Activated T-helper 2 cell treated with anti-CD3 and anti-CD28 coated beads, Interferon-gamma antibody, Interleukin-2, Interleukin-4, amounts not matched to agents 10 μg/mL and 5 μg/mL and 100 μg/mL, durations not matched to agents 14 hours and 24 hours and 36 hours (primary cell): ENCODE results near the gene RFC1. TPM values are rescaled to one million over a fixed set of nuclear protein-coding genes. Genes with fewer than 3 reads are reported as not detected.
"Not testable (repeated sequence)": the region's sequence is repeated elsewhere in the genome, so short reads cannot be mapped to it uniquely, and the experiment has no call there.

Source experiments
- DNase-seq: peaks from one replicate; pipeline ENCODE4 v3.0.0; 2021; ENCODE audit warnings: low spot score
- H3K27ac Mint-ChIP-seq: one replicate; pipeline ENCODE4 v1.8.0; 2021; ENCODE audit warnings: mixed read lengths
- H3K27me3 Mint-ChIP-seq: one replicate; pipeline ENCODE4 v1.8.0; 2021; ENCODE audit warnings: low read depth, mixed read lengths
- H3K36me3 Mint-ChIP-seq: one replicate; pipeline ENCODE4 v1.8.0; 2021; ENCODE audit warnings: low read depth, mixed read lengths
- H3K4me1 Mint-ChIP-seq: one replicate; pipeline ENCODE4 v1.8.0; 2021; ENCODE audit warnings: low read depth, mixed read lengths
- H3K4me3 Mint-ChIP-seq: one replicate; pipeline ENCODE4 v1.8.0; 2021; ENCODE audit warnings: low read depth, mild to moderate bottlenecking, moderate library complexity, mixed read lengths
- H3K9me3 Mint-ChIP-seq: one replicate; pipeline ENCODE4 v1.8.0; 2021; ENCODE audit warnings: mixed read lengths
- intact Hi-C: fragments of 100-400 bp; cut with micrococcal nuclease; formaldehyde crosslinking; loops from one replicate; pipeline ENCODE4 v1.15.1; 2023
- total RNA-seq: library from RNA; stranded (reverse); gene quantifications from 2 replicates; pipeline ENCODE4 v1.2.3, GENCODE V29; 2022

Gene RFC1, protein sequence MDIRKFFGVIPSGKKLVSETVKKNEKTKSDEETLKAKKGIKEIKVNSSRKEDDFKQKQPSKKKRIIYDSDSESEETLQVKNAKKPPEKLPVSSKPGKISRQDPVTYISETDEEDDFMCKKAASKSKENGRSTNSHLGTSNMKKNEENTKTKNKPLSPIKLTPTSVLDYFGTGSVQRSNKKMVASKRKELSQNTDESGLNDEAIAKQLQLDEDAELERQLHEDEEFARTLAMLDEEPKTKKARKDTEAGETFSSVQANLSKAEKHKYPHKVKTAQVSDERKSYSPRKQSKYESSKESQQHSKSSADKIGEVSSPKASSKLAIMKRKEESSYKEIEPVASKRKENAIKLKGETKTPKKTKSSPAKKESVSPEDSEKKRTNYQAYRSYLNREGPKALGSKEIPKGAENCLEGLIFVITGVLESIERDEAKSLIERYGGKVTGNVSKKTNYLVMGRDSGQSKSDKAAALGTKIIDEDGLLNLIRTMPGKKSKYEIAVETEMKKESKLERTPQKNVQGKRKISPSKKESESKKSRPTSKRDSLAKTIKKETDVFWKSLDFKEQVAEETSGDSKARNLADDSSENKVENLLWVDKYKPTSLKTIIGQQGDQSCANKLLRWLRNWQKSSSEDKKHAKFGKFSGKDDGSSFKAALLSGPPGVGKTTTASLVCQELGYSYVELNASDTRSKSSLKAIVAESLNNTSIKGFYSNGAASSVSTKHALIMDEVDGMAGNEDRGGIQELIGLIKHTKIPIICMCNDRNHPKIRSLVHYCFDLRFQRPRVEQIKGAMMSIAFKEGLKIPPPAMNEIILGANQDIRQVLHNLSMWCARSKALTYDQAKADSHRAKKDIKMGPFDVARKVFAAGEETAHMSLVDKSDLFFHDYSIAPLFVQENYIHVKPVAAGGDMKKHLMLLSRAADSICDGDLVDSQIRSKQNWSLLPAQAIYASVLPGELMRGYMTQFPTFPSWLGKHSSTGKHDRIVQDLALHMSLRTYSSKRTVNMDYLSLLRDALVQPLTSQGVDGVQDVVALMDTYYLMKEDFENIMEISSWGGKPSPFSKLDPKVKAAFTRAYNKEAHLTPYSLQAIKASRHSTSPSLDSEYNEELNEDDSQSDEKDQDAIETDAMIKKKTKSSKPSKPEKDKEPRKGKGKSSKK
- 56.6 and 64.7 TPM in 2 replicates for total RNA-seq

DNA sequence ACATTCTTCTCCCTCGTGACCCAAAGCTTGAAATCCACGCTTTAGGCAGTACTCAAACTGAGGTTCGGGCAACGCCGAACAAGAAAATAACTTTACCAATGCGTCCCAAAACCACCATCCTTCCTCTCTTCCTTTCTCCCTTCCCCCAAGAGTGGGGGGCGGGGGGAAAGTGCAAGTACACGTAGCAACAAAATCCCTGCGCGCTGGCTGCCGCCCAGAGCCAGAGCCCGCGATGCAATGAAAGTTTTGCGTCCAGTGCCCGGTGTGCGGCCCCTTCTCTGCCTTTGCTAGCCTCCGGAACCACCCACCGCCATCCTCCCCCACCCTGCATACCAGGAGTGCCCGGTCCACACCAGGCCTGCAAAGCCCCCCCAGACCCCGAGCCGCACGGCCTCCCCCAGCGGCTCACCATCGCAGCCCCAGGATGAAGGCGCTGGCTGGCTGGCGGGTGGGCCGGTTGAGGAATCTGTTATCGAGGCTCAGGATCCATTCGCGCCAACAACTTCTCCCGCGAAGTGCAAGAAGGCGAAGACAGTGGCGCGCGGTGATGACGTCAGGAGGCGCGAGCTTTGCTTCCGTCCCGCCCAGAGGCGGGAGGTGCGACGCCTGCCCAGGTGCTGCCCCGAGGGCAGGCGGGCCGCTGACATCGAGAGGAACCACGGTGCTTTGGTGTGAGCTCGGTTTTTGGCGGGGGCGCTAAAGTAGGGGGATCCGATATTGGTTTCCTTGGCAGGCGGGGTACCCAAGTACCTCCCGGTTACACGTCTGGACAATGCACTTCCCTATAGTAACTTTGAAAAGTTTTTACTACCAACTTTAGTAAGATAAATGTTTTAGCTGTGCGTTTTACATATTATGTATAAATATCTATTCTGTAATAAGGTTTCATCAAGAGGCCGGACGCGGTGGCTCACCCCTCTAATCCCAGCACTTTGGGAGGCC is at the start of gene RFC1:
Gene RFC1 (minus strand): TSS at position 533 of the 942 bp plus-strand sequence. CDS start 121 bp downstream, at position 412.
- Mint-ChIP-seq H3K27ac (peak within 1 kb of the TSS; percentile 86), H3K27me3 (peaks cover 1% of the 10 kb centered on the region), H3K4me3 (peak within 1 kb of the TSS; percentile 90), H3K36me3 (peaks cover 31% of the 10 kb centered on the region), H3K9me3 (peaks cover 15% of the 10 kb centered on the region), H3K4me1 (peaks cover 31% of the 10 kb centered on the region)
- peak; percentile 89 for DNase-seq
- intact Hi-C loops: loop anchor here (1.0 to 2.0 kb wide), 3 partner anchors 13 to 183 kb away; partner anchors contain the start of genes LIAS, RPL9 and WDR19

DNA sequence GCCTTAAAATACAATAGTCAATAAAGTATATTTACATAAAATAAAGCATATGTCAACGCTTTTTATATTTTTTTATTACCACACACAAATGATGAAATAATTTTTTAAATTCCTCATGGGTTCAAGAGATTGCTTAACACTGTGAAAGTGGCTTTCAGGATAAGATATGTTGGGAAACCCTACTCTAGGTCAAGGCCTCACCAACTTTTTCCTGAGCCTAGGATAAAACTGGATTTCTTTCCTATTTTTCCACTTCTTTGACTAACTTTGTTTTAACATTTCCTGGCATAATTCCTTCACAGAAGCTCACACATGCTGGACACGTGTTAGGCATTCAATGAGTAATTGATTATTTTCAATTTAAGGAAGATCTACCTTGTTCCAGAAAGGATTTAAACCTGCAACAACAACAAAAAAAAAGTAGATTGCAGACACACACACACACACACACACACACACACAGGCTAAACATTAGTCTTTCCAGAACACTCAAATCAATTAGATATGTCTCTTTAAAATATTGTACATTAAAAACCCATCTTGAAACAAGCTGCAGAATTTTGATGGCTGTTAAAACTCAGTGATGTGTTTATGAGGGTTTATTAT is 49.6 kb upstream of the RFC1 start:
- no peak for DNase-seq
- no peaks in the 10 kb centered on the region for H3K4me1 Mint-ChIP-seq
- intact Hi-C loops: no loop called here

DNA sequence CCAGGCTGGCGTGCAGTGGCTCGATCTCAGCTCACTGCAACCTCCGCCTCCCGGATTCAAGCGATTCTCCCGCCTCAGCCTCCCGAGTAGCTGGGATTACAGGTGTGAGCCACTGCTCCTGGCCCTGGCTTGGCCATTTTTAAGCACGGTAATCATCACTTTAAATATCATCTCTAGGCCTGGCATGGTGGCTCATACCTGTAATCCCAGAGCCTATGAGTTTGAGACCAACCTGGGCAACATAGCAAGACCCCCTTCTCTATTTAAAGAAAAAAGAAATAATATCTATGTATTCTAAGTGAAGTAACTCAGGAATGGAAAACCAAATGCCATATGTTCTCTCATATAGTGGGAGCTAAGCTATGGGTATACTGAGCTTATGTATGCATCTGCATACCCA is 45.4 kb upstream of the RFC1 start:
- H3K36me3 Mint-ChIP-seq, DNase-seq, H3K4me1 Mint-ChIP-seq, H3K27ac Mint-ChIP-seq, H3K4me3 Mint-ChIP-seq, H3K9me3 Mint-ChIP-seq, intact Hi-C loops, H3K27me3 Mint-ChIP-seq: not testable (repeated sequence)

More for the DNA sequence above, 49.6 kb upstream of the RFC1 start:
- Mint-ChIP-seq H3K4me3 (no peak overlapping the region), H3K27me3 (no peaks in the 10 kb centered on the region), H3K36me3 (no peaks in the 10 kb centered on the region), H3K27ac (no peak overlapping the region), H3K9me3 (no peaks in the 10 kb centered on the region)

DNA sequence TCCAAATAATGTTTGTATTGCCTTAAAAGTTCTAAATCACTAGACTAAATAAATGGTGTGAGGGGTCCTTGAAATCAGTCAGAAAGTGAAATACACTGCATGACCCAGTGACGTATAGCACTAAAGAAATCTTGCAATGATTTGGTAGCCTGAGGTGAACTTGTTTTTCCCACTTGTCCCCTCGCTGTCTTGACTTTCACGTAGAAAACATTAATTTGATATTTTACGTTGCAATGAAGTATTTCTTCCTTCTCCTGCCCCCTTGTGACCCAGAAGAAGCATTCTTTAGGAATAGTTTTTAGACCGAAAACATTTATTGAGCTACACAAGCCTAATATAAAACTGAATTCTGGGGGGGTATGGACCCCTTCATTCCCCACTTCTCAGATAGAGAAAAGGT is 44.3 kb upstream of the RFC1 start:
- Mint-ChIP-seq H3K27ac (no peak overlapping the region), H3K4me3 (no peak overlapping the region), H3K27me3 (peaks cover 6% of the 10 kb centered on the region), H3K36me3 (no peaks in the 10 kb centered on the region), H3K9me3 (no peaks in the 10 kb centered on the region), H3K4me1 (no peaks in the 10 kb centered on the region)
- no peak for DNase-seq
- intact Hi-C loops: no loop called here

DNA sequence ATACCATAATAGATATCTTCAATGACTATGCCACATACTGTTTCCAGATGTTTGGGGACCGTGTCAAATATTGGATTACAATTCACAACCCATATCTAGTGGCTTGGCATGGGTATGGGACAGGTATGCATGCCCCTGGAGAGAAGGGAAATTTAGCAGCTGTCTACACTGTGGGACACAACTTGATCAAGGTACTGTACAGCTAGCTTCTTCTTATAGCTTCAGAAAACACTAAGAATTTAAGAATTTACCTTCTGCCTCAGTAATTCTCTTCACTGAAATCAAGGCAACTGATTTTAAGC is 41.4 kb upstream of the RFC1 start:
- Mint-ChIP-seq H3K9me3 (no peaks in the 10 kb centered on the region), H3K4me3 (no peak overlapping the region), H3K4me1 (no peaks in the 10 kb centered on the region), H3K27ac (no peak overlapping the region), H3K27me3 (peaks cover 6% of the 10 kb centered on the region), H3K36me3 (no peaks in the 10 kb centered on the region)
- intact Hi-C loops: no loop called here
- DNase-seq: no peak

DNA sequence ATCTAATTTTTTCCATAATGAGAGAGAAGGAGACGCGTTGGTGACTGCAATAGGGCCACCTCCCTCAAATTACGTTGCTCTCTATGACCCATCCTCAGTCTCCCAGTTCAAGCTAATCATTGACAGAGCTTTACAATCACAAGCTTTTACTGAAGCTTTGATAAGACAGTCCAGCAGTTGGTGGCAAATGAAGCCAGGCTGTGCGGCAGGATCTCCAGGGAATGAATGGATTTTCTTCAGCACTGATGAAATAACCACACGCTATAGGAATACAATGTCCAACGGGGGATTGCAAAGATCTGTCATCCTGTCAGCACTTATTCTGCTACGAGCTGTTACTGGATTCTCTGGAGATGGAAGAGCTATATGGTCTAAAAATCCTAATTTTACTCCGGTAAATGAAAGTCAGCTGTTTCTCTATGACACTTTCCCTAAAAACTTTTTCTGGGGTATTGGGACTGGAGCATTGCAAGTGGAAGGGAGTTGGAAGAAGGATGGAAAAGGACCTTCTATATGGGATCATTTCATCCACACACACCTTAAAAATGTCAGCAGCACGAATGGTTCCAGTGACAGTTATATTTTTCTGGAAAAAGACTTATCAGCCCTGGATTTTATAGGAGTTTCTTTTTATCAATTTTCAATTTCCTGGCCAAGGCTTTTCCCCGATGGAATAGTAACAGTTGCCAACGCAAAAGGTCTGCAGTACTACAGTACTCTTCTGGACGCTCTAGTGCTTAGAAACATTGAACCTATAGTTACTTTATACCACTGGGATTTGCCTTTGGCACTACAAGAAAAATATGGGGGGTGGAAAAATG is 40.8 kb upstream of the RFC1 start, which contains the start of gene KLB:
Gene KLB (plus strand): TSS at position 168 of the 821 bp plus-strand sequence. CDS start 20 bp downstream, at position 188.
- Mint-ChIP-seq H3K4me1 (no peaks in the 10 kb centered on the region), H3K27me3 (peaks cover 6% of the 10 kb centered on the region), H3K36me3 (no peaks in the 10 kb centered on the region), H3K9me3 (no peaks in the 10 kb centered on the region), H3K27ac (no peak within 1 kb of the TSS), H3K4me3 (no peak within 1 kb of the TSS)
- no peak for DNase-seq
- intact Hi-C loops: no loop called here

DNA sequence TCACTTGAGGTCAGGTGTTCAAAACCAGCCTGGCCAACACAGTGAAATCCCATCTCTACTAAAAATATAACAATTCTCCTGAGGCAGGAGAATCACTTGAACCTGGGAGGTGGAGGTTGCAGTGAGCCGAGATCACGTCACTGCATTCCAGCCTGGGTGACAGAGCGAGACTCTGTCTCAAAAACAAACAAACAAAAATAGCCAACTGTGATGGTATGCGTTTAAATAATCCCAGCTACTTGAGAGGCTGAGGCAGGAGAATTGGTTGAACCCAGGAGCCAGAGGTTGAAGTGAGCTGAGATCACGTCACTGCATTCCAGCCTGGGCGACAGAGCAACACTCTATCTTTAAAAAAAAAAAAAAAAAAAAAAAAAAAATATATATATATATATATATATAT is 35.5 kb upstream of the RFC1 start:
- DNase-seq, intact Hi-C loops, H3K4me3 Mint-ChIP-seq, H3K4me1 Mint-ChIP-seq, H3K36me3 Mint-ChIP-seq, H3K9me3 Mint-ChIP-seq, H3K27me3 Mint-ChIP-seq, H3K27ac Mint-ChIP-seq: not testable (repeated sequence)

DNA sequence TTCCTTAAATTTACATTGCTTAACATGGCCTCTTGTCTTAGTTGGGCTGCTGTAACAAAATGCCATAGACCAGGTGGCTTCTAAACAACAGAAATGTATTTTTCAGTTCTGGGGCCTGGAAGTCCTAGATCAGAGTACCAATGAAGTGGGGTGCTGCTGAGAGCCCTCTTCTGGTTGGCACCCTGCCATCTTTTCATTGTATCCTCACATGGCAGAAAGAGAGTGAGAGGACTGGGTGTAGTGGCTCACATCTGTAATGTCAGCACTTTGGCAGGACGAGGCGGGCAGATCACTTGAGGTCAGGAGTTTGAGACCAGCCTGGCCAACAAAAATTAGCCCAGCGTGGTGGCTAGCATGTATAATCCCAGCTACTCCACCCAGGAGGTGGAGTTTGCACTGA is 28.5 kb upstream of the RFC1 start:
- no peaks in the 10 kb centered on the region for H3K36me3 Mint-ChIP-seq
- no peaks in the 10 kb centered on the region for H3K4me1 Mint-ChIP-seq
- DNase-seq: no peak
- H3K4me3 Mint-ChIP-seq: no peak overlapping the region
- intact Hi-C loops: no loop called here
- H3K27ac Mint-ChIP-seq: no peak overlapping the region
- no peaks in the 10 kb centered on the region for H3K27me3 Mint-ChIP-seq
- no peaks in the 10 kb centered on the region for H3K9me3 Mint-ChIP-seq

DNA sequence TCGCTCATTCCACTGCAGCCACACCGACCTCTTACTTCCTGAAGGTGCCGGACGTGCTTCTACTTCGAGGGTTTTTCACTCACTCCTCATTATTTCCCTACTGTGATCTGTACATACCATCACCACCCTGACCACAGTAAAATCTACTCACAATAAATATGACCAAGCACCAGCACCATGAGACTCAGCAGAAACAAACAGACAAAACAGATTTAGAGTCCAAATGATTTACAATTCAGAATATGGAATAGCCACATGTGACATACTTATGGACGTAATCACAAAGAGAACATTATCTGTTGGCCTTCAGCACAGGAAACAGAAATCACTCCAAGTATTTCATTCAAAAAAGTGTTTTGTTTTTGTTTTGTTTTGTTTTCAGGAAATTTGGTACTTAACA is 24.4 kb upstream of the RFC1 start:
- Mint-ChIP-seq H3K27me3 (no peaks in the 10 kb centered on the region), H3K27ac (no peak overlapping the region), H3K9me3 (no peaks in the 10 kb centered on the region), H3K4me3 (no peak overlapping the region), H3K4me1 (no peaks in the 10 kb centered on the region), H3K36me3 (no peaks in the 10 kb centered on the region)
- DNase-seq: no peak
- intact Hi-C loops: no loop called here

DNA sequence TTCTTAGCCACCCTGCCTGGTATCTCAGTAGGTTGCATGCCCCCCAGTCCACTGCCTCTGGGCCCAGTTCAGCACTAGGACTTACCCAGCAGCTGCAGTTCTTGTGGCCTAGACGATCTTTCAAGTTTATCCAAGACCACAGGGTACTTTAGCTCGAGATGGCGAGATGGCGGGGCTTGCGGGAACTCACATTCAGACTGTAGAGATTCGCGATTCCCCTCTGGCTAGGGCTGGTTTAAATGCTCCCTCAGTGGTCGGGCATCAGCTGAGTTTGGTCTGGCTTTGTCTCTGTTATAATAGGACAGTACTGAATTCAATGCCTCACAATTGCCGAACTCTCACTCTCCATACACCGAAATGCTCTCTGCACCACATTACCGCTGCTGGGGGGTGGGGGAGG is 18.4 kb upstream of the RFC1 start:
- peaks cover 18% of the 10 kb centered on the region for H3K27me3 Mint-ChIP-seq
- no peak overlapping the region for H3K27ac Mint-ChIP-seq
- no peak overlapping the region for H3K4me3 Mint-ChIP-seq
- H3K36me3 Mint-ChIP-seq: no peaks in the 10 kb centered on the region
- no peak for DNase-seq
- intact Hi-C loops: no loop called here
- H3K4me1 Mint-ChIP-seq: no peaks in the 10 kb centered on the region
- H3K9me3 Mint-ChIP-seq: peaks cover 7% of the 10 kb centered on the region

DNA sequence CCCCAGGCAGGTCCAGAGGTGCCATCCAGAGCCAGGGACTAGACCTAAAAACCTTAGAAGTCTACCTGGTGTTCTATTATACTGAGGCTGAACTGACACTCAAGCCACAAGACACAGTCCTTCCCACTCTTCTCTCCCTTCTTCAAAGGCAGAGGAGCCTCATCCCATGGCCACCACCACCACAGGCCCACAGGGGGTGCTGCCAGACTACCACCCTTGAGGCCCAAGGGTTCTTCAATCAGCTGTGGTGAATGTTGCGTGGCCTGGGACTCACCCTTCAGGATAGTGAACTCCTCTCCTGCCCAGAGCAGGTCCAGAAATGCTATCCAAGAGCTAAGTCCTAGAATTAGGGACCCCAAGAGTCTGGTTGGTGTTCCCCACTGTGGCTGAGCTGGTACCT is 17.5 kb upstream of the RFC1 start:
- intact Hi-C loops: no loop called here
- Mint-ChIP-seq H3K27me3 (peaks cover 21% of the 10 kb centered on the region), H3K4me1 (no peaks in the 10 kb centered on the region), H3K27ac (no peak overlapping the region), H3K9me3 (peaks cover 14% of the 10 kb centered on the region), H3K36me3 (no peaks in the 10 kb centered on the region), H3K4me3 (no peak overlapping the region)
- DNase-seq: no peak
